HEK293 (cell line): ENCODE results near the gene DDN.

Experiments
- KLF16 ChIP-seq: fragments of 450-650 bp; formaldehyde crosslinking; IDR thresholded peaks from 2 replicates; pipeline ENCODE4 v1.5.1; 2017; ENCODE audit warnings: missing biosample characterization, missing genetic modification characterization
- KLF9 ChIP-seq: fragments of 450-650 bp; formaldehyde crosslinking; IDR thresholded peaks from 2 replicates; pipeline ENCODE4 v1.5.1; 2016; ENCODE audit warnings: missing biosample characterization, missing genetic modification characterization, low read depth
- MZF1 ChIP-seq: fragments of 450-650 bp; formaldehyde crosslinking; IDR thresholded peaks from 2 replicates; pipeline ENCODE4 v1.5.1; 2017; ENCODE audit warnings: missing biosample characterization, missing genetic modification characterization, borderline replicate concordance
- PBX3 ChIP-seq: sonication (generic); formaldehyde crosslinking; IDR thresholded peaks from 2 replicates; pipeline ENCODE4 v1.8.1; 2022; ENCODE audit warnings: mild to moderate bottlenecking, moderate library complexity, missing genetic modification reagents
- PRDM1 ChIP-seq: fragments of 450-650 bp; formaldehyde crosslinking; IDR thresholded peaks from 2 replicates; pipeline ENCODE4; 2016; ENCODE audit warnings: missing biosample characterization, missing genetic modification characterization
- RBAK ChIP-seq: fragments of 450-650 bp; formaldehyde crosslinking; IDR thresholded peaks from 2 replicates; pipeline ENCODE4 v1.5.1; 2016; ENCODE audit warnings: missing biosample characterization, missing genetic modification characterization
- REPIN1 ChIP-seq: fragments of 450-650 bp; formaldehyde crosslinking; IDR thresholded peaks from 2 replicates; pipeline ENCODE4 v1.5.1; 2017; ENCODE audit warnings: missing biosample characterization, missing genetic modification characterization, low read depth
- SCRT2 ChIP-seq: fragments of 450-650 bp; formaldehyde crosslinking; IDR thresholded peaks from 2 replicates; pipeline ENCODE4 v1.5.1; 2016; ENCODE audit warnings: missing biosample characterization, missing genetic modification characterization
- YY1 ChIP-seq: fragments of 450-650 bp; formaldehyde crosslinking; IDR thresholded peaks from 2 replicates; pipeline ENCODE4 v1.5.1; 2018; ENCODE audit warnings: missing biosample characterization, missing genetic modification characterization
- ZBTB26 ChIP-seq: fragments of 450-650 bp; formaldehyde crosslinking; optimal IDR thresholded peaks from 2 replicates; pipeline ENCODE3; 2016; ENCODE audit warnings: missing biosample characterization, mild to moderate bottlenecking, missing genetic modification characterization
- ZBTB48 ChIP-seq: fragments of 450-650 bp; formaldehyde crosslinking; IDR thresholded peaks from 2 replicates; pipeline ENCODE4 v1.5.1; 2016; ENCODE audit warnings: missing biosample characterization, missing genetic modification characterization
- ZFP37 ChIP-seq: fragments of 450-650 bp; formaldehyde crosslinking; IDR thresholded peaks from 2 replicates; pipeline ENCODE4 v1.5.1; 2016; ENCODE audit warnings: missing biosample characterization, missing genetic modification characterization
- ZFP69B ChIP-seq: fragments of 450-650 bp; formaldehyde crosslinking; IDR thresholded peaks from 2 replicates; pipeline ENCODE4 v1.5.1; 2016; ENCODE audit warnings: missing biosample characterization, missing genetic modification characterization
- ZNF157 ChIP-seq: fragments of 450-650 bp; formaldehyde crosslinking; IDR thresholded peaks from 2 replicates; pipeline ENCODE4 v1.5.1; 2016; ENCODE audit warnings: missing biosample characterization, missing genetic modification characterization
- ZNF19 ChIP-seq: fragments of 450-650 bp; formaldehyde crosslinking; IDR thresholded peaks from 2 replicates; pipeline ENCODE4; 2016; ENCODE audit warnings: missing biosample characterization, missing genetic modification characterization, low read depth
- ZNF239 ChIP-seq: fragments of 450-650 bp; formaldehyde crosslinking; IDR thresholded peaks from 2 replicates; pipeline ENCODE4 v1.5.1; 2016; ENCODE audit warnings: missing biosample characterization, missing genetic modification characterization
- ZNF394 ChIP-seq: fragments of 450-650 bp; formaldehyde crosslinking; IDR thresholded peaks from 2 replicates; pipeline ENCODE4 v1.5.1; 2016; ENCODE audit warnings: missing biosample characterization, missing genetic modification characterization, mild to moderate bottlenecking, moderate library complexity, borderline replicate concordance
- ZNF398 ChIP-seq: fragments of 450-650 bp; formaldehyde crosslinking; IDR thresholded peaks from 2 replicates; pipeline ENCODE4 v1.5.1; 2017; ENCODE audit warnings: missing biosample characterization, missing genetic modification characterization
- ZNF501 ChIP-seq: fragments of 450-650 bp; formaldehyde crosslinking; IDR thresholded peaks from 2 replicates; pipeline ENCODE4 v1.5.1; 2016; ENCODE audit warnings: missing biosample characterization, missing genetic modification characterization
- ZNF510 ChIP-seq: fragments of 450-650 bp; formaldehyde crosslinking; IDR thresholded peaks from 2 replicates; pipeline ENCODE4 v1.5.1; 2018; ENCODE audit warnings: mild to moderate bottlenecking, missing genetic modification characterization, missing biosample characterization; ENCODE audit not compliant: insufficient replicate concordance
- ZNF514 ChIP-seq: fragments of 450-650 bp; formaldehyde crosslinking; IDR thresholded peaks from 2 replicates; pipeline ENCODE4 v1.5.1; 2016; ENCODE audit warnings: missing biosample characterization, missing genetic modification characterization
- ZNF548 ChIP-seq: fragments of 450-650 bp; formaldehyde crosslinking; IDR thresholded peaks from 2 replicates; pipeline ENCODE4 v1.5.1; 2016; ENCODE audit warnings: missing biosample characterization, missing genetic modification characterization
- ZNF610 ChIP-seq: fragments of 450-650 bp; formaldehyde crosslinking; IDR thresholded peaks from 2 replicates; pipeline ENCODE4 v1.5.1; 2016; ENCODE audit warnings: missing biosample characterization, missing genetic modification characterization, borderline replicate concordance
- ZNF626 ChIP-seq: fragments of 450-650 bp; sonication (Bioruptor Pico); formaldehyde crosslinking; IDR thresholded peaks from 2 replicates; pipeline ENCODE4 v1.5.1; 2018; ENCODE audit warnings: missing biosample characterization, missing genetic modification characterization, inconsistent platforms
- ZNF645 ChIP-seq: fragments of 450-650 bp; formaldehyde crosslinking; IDR thresholded peaks from 2 replicates; pipeline ENCODE4; 2016; ENCODE audit warnings: missing biosample characterization, missing genetic modification characterization
- ZNF670 ChIP-seq: fragments of 450-650 bp; formaldehyde crosslinking; IDR thresholded peaks from 2 replicates; pipeline ENCODE4 v1.5.1; 2016; ENCODE audit warnings: missing biosample characterization, missing genetic modification characterization, low read depth
- TF ChIP-seq, protein P1 (sequence below): fragments of 450-650 bp; formaldehyde crosslinking; IDR thresholded peaks from 2 replicates; pipeline ENCODE4 v1.5.1; 2016; ENCODE audit warnings: missing biosample characterization, missing genetic modification characterization
- TF ChIP-seq, protein P2 (sequence below): fragments of 450-650 bp; formaldehyde crosslinking; IDR thresholded peaks from 2 replicates; pipeline ENCODE4 v1.5.1; 2016; ENCODE audit warnings: missing biosample characterization, missing genetic modification characterization

The DDN gene

DNA sequence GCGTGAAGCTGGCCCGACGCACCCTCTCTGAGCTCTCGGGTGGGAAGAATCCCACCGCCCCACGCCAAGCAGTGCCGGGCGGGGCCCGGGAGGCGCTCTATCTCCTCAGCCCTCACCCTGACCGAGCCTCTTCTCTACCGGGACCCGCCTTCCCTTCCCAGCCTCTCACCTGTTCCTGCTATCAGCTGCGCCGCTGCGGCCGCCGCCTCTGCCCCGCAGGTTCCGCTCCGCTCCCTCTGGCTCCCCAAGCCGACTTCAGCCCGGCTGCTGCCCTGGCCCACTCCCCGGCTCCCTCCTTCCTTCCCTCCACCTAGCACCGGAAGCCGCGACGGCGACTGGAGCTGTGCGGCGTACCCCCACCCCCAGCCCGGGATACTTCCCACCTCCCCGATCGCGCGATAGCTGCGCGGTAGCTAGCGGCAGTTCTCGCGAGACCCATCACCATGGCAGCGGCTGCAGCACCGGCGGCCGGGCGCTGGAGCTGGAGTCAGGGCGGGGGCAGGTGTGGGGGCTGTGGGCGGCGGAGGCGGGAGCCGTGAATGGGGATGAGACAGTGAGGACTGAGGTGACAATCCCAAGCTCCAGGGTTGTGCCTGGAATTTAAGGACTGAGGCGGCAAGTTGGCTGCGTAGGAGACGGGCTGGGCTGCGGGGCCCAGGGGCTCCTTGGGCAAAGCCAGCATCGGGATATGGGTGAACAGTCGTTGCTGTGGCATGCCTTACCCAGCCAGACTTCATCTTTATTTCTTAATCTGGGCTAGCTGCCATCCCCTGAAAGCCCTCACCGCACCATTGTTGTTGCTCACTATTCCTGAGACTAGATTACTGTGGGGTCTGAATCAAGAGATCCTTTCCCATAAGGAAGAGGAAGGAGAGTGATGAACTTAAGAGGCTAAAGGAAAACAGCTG lies 41.8 kb downstream of the DDN start, which contains the start of gene ARF3 (continued):
- TF ChIP-seq, protein P1, sequence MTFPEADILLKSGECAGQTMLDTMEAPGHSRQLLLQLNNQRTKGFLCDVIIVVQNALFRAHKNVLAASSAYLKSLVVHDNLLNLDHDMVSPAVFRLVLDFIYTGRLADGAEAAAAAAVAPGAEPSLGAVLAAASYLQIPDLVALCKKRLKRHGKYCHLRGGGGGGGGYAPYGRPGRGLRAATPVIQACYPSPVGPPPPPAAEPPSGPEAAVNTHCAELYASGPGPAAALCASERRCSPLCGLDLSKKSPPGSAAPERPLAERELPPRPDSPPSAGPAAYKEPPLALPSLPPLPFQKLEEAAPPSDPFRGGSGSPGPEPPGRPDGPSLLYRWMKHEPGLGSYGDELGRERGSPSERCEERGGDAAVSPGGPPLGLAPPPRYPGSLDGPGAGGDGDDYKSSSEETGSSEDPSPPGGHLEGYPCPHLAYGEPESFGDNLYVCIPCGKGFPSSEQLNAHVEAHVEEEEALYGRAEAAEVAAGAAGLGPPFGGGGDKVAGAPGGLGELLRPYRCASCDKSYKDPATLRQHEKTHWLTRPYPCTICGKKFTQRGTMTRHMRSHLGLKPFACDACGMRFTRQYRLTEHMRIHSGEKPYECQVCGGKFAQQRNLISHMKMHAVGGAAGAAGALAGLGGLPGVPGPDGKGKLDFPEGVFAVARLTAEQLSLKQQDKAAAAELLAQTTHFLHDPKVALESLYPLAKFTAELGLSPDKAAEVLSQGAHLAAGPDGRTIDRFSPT (tag by site-specific recombination): peak; percentile 76
- TF ChIP-seq ZNF670 (tag by site-specific recombination) (no peak), SCRT2 (tag by site-specific recombination) (peak; percentile 71), ZFP69B (tag by site-specific recombination) (0 out of 2 replicates have a peak, but pooled peaks have one; percentile 11), ZFP37 (peak; percentile 72; the same call in 1 of the 2 replicates), ZNF501 (tag by site-specific recombination) (peak; percentile 31; the same call in 1 of the 2 replicates), ZNF626 (tag by site-specific recombination) (no peak), YY1 (tag by site-specific recombination) (peak; percentile 40; the same call in 1 of the 2 replicates), ZNF157 (no peak), ZNF398 (peak; percentile 96), ZNF394 (peak; percentile 61; the same call in 1 of the 2 replicates), ZBTB26 (tag by site-specific recombination) (peak; percentile 47), ZNF645 (tag by site-specific recombination) (no peak), ZNF514 (no peak), ZNF610 (tag by site-specific recombination) (no peak), ZNF510 (tag by site-specific recombination) (no peak), KLF9 (peak; percentile 71), PBX3 (CRISPR knock-in tag) (no peak; the same call in 1 of the 2 replicates), REPIN1 (tag by site-specific recombination) (0 out of 2 replicates have a peak, but pooled peaks have one; percentile 70), KLF16 (tag by site-specific recombination) (peak; percentile 98), PRDM1 (no peak), ZBTB48 (tag by site-specific recombination) (no peak; the same call in 1 of the 2 replicates), ZNF548 (tag by site-specific recombination) (peak; percentile 29; the same call in 1 of the 2 replicates), MZF1 (tag by site-specific recombination) (no peak), ZNF19 (no peak), RBAK (no peak), ZNF239 (no peak)
- TF ChIP-seq, protein P2, sequence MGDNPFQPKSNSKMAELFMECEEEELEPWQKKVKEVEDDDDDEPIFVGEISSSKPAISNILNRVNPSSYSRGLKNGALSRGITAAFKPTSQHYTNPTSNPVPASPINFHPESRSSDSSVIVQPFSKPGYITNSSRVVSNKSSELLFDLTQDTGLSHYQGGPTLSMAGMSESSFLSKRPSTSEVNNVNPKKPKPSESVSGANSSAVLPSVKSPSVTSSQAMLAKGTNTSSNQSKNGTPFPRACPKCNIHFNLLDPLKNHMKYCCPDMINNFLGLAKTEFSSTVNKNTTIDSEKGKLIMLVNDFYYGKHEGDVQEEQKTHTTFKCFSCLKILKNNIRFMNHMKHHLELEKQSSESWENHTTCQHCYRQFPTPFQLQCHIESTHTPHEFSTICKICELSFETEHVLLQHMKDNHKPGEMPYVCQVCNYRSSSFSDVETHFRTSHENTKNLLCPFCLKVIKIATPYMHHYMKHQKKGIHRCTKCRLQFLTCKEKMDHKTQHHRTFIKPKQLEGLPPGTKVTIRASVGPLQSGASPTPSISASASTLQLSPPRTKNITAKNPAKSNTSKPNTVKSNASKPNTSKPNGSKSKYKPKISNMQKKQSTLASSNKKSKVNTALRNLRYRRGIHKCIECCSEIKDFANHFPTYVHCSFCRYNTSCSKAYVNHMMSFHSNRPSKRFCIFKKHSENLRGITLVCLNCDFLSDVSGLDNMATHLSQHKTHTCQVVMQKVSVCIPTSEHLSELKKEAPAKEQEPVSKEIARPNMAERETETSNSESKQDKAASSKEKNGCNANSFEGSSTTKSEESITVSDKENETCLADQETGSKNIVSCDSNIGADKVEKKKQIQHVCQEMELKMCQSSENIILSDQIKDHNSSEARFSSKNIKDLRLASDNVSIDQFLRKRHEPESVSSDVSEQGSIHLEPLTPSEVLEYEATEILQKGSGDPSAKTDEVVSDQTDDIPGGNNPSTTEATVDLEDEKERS (tag by site-specific recombination): no peak
